ENCODE results near the gene SKA1.
"Not testable (repeated sequence)": the region's sequence is repeated elsewhere in the genome, so short reads cannot be mapped to it uniquely, and the experiment has no call there.

SKA1 gene

GRCh38 chr18:50395093-50395492, 20.2 kb downstream of the SKA1 start:
- no peak for DNase-seq (ENCODE audit: low read depth in 2 of 3, low spot score in 2 of 3)

GRCh38 chr18:50396005-50396660, 21.3 kb downstream of the SKA1 start:
- DNase-seq (ENCODE audit: low read depth in 2 of 3, low spot score in 2 of 3) = no peak

GRCh38 chr18:50397023-50397422, 22.2 kb downstream of the SKA1 start:
- no peak for DNase-seq (ENCODE audit: low read depth in 2 of 3, low spot score in 2 of 3)

- no peak for DNase-seq (ENCODE audit: low read depth in 2 of 3, low spot score in 2 of 3)
These were observed 23.3 kb downstream of the SKA1 start for GRCh38 chr18:50398099-50398498.

- DNase-seq (ENCODE audit: low read depth in 2 of 3, low spot score in 2 of 3) = no peak
These were observed 24.1 kb downstream of the SKA1 start for GRCh38 chr18:50398947-50399346.

- DNase-seq (ENCODE audit: low read depth in 2 of 3, low spot score in 2 of 3) = no peak
These were observed 24.7 kb downstream of the SKA1 start for GRCh38 chr18:50399582-50399981.

- not testable (repeated sequence) for DNase-seq (ENCODE audit: low read depth in 2 of 3, low spot score in 2 of 3)
These were observed 25.6 kb downstream of the SKA1 start for GRCh38 chr18:50400438-50400837.

- no peak for DNase-seq (ENCODE audit: low read depth in 2 of 3, low spot score in 2 of 3)
These were observed 26.4 kb downstream of the SKA1 start for GRCh38 chr18:50401295-50401694.

- no peak for DNase-seq (ENCODE audit: low read depth in 2 of 3, low spot score in 2 of 3)
These were observed 27.0 kb downstream of the SKA1 start for GRCh38 chr18:50401888-50402287.

- DNase-seq (ENCODE audit: low read depth in 2 of 3, low spot score in 2 of 3) = not testable (repeated sequence)
These were observed 30.1 kb downstream of the SKA1 start for GRCh38 chr18:50404752-50405581.

- no peak for DNase-seq (ENCODE audit: low read depth in 2 of 3, low spot score in 2 of 3)
These were observed 30.9 kb downstream of the SKA1 start for GRCh38 chr18:50405582-50406271.

- DNase-seq (ENCODE audit: low read depth in 2 of 3, low spot score in 2 of 3) = no peak
These were observed 34.4 kb downstream of the SKA1 start for GRCh38 chr18:50409236-50409635.

- no peak for DNase-seq (ENCODE audit: low read depth in 2 of 3, low spot score in 2 of 3)
These were observed 35.2 kb downstream of the SKA1 start for GRCh38 chr18:50410008-50410407.

- DNase-seq (ENCODE audit: low read depth in 2 of 3, low spot score in 2 of 3) = no peak
These were observed 36.0 kb downstream of the SKA1 start for GRCh38 chr18:50410894-50411293.

- DNase-seq (ENCODE audit: low read depth in 2 of 3, low spot score in 2 of 3) = not testable (repeated sequence)
These were observed 42.0 kb downstream of the SKA1 start for GRCh38 chr18:50416832-50417231.

GRCh38 chr18:50417705-50418104, 42.9 kb downstream of the SKA1 start:
- not testable (repeated sequence) for DNase-seq (ENCODE audit: low read depth in 2 of 3, low spot score in 2 of 3)

GRCh38 chr18:50418650-50419049, 43.8 kb downstream of the SKA1 start:
- DNase-seq (ENCODE audit: low read depth in 2 of 3, low spot score in 2 of 3) = no peak

GRCh38 chr18:50422286-50422898, 47.5 kb downstream of the SKA1 start:
- no peak for DNase-seq (ENCODE audit: low read depth in 2 of 3, low spot score in 2 of 3)

- no peak for DNase-seq (ENCODE audit: low read depth in 2 of 3, low spot score in 2 of 3)
These were observed 50.2 kb downstream of the SKA1 start for GRCh38 chr18:50424877-50425690.

GRCh38 chr18:50427896-50428295, 53.0 kb downstream of the SKA1 start:
- no peak for DNase-seq (ENCODE audit: low read depth in 2 of 3, low spot score in 2 of 3)
